EH (cell line): Measurements from ENCODE around the gene GINS2.
A peak's percentile ranks its signal among the peaks of the same experiment; 100 is the strongest.

Experiments used
- DNase-seq: peaks from one replicate; pipeline ENCODE4 v3.0.0-alpha.2; 2015; ENCODE audit warnings: low read depth

Gene GINS2

DNA sequence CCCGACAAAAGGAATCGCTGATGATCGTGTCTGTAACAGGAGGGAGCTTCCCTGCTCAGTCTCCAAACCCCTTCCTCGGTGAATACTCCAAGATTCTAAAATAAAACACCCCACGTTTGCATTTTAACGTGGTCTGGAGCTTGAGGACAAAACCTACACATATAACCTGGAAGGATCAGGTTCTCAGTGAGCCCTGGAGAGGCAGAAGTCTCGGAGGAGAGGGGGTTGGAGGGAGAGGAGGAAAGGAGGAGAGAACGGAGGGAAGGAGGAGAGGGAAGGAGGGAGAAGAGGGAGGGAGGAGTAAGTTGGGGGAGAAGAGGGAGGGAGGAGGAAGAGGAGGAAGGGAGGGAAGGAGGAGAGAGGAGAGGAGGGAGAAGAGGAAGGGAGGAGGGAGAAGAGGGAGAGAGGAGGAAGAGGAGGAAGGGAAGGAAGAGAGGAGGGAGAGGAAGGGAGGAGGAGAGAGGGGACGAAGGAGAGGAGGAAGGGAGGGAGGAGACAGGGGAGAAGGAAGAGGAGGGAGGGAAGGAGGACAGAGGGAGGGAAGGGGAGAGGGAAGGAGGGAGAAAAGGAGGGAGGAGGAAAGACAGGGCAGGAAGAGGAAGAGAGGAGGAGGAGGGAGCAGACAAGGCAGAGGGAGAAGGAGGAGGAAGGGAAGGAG is 27.4 kb upstream of the GINS2 start:
- DNase-seq = peak; percentile 19

DNA sequence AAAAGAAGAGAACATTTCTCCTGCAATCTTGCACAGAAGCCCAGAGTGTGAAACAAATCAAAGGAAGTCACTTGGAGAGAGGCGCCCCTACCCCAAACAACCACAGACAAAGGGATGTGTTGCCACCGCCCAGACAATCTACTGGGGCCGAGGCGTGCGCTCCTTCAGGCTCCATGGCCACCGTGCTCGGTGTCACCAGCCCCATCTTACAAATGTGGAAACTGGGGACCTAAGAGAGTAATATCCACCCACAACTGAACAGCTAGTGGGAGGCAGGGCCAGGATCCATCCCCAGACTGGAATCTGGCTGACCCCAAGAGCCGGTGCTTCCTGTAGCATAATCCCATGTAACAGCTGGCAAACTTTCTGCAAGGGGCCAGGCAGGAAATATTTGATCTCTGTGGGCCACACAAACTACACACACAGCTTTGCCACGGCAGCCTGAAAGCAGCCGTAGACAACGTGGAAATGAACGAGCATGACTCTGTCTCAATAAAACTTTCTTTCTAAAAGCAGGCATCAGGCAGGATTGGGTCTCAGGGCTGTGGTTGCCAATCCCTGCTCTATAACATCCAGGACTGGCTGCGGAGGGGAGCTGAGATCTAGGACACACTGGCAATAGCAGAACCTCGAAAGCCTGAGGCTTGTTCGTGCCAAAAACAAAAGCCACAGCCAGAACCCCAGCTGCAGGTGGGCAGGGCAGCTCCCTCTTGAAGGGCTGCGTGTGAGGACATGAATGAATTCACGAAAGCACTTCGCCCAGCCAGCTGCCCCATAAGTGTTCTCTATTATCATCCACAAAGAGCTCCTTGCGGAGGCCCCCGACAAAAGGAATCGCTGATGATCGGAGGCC is 26.6 kb upstream of the GINS2 start:
- DNase-seq = no peak

DNA sequence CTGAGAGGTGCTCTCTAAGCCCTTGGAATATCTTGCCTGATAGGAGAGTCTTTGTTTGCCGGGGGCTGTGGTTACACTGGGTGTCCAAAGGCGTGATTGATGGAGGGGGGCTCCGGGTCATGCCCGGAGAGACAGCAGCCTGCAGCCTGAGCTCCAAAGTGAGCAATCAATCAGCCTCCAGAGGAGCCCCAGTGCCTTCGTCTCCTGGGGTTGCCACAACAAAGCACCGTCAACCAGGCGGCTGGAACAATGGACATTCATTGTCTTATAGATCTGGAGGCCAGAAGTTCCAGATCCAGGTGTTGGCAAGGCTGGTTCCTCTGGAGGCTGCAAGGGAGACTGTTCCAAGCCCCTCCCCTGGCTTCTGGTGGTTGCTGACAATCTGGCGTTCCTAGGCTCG is 24.0 kb upstream of the GINS2 start:
- DNase-seq = no peak

DNA sequence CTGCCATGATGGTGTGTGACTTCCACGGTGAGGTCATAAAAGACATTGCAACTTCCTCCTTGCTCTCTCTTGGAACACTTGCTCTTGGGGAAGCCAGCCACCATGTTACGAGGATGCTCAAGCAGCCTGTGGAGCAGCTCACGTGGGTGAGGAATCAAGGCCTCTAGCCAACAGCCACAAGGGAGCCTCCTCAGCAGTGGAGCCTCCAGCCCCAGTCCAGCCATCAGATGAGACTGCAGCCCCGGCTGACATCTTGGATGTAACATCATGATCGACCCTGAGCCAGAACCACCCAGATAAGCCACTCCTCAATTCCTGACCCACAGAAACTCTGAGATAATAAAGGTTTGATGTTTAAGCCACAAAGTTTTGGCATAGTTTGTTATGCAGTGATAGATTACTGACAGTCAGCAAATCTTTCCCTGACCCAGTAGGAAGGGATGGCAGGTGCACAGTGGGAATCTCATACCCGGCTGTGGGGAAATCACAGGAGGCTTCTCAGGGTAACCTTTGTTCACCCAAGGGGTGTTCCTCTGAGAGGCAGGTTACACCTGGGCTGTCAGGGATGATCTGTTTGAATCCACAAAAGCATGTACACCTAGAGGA is 23.3 kb upstream of the GINS2 start:
- DNase-seq = no peak

DNA sequence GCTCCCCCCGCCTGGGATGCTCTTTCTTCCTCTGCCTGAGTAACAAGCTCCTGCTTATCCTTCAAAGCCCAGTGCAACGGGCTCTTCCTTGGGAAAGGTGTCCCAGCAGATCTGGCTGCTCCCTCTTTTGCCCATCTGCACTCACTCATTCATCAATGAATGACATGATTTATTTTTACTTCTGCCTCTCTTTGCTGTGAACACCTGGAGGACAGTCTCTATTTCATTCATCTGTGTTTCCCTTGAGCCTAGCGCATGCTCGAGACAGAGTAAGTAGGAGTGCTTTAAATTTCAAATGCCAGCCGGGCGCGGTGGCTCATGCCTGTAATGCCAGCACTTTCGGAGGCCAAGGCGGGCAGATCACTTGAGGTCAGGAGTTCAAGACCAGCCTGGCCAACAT is 22.0 kb upstream of the GINS2 start:
- DNase-seq = no peak

DNA sequence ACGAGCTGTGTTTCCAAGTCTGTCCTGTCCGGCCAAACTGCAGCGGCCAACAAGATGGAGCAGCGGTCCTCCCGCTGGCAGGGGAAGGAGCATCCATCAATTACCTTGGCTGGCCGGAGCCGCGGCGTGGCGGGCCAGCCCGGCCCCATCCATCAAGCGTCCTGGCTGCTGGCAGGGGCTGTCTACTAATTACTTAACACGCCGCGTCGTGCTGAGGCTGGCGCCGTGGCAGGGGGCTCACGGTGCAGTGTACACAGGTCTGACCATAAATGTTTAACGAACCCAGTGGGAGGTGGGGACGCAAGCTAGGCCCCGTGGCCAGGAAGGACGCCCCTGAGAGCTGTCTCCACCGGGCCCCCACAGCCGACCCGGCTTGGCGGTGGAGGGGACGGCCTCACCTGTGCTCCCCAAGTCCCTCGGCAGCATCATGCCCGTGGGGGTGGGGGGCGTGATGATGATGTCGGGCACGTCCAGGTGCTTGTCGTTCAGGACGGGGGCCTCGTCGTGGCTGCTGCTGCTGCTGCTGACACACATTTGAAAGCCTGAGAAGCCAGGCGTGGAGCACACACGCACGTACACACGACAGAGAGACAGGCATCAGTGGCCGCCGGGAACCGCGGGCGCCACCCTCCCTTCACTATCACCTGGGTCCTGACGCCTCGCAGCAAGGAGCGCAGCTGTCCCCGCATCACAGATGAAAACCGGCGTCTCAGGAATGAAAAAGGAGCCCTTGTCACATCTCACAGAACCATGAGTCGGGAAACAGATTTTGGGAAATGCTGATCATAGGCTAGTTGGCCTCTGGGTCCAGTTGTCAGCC is 21.2 kb upstream of the GINS2 start:
- no peak for DNase-seq

DNA sequence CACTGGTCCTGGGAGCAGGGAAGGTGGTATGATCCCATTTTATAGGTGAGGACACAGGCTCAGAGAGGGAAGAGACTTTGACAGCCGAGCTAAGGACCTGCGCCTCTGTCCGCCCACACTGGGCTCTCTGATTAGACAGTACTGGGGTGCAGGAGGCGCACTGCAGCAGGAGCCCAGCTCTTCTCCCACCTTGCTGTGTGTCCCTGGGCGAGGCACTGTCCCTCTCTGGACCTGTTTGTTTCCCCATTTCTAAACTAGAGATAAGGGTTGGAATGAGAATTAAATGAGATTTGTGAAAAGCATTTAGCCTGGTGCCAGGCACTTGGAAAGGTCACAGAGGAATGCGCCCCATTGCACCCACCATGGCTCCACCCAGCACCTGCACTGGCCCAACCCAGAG is 19.6 kb upstream of the GINS2 start:
- no peak for DNase-seq

DNA sequence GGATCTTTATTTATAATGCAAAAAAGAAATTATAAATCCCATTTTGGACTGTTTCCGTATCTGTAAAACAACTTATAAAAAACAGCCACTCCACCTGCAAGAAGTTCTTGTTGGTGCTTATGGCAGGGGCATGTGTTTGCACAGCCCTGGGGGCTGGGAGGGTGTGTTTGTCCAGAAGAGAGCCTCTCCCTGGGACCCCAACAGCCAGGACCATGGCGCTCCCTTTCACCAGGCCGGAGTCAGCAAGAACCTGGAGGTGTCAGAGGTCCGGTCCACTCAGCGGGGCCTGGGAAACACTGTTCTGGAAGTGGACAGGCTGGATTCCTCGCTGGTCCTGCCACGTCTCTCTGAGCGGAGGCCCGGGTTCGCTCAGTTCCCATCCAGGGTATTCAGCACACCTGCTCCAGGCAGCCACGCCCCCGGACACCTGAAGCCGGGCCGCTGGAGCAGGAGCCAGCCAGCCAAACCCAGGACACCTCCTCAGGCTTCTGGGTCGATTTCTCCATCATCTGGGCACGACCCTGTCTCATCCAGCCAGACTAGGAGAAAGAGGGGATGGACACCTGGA is 18.9 kb upstream of the GINS2 start:
- DNase-seq = no peak

DNA sequence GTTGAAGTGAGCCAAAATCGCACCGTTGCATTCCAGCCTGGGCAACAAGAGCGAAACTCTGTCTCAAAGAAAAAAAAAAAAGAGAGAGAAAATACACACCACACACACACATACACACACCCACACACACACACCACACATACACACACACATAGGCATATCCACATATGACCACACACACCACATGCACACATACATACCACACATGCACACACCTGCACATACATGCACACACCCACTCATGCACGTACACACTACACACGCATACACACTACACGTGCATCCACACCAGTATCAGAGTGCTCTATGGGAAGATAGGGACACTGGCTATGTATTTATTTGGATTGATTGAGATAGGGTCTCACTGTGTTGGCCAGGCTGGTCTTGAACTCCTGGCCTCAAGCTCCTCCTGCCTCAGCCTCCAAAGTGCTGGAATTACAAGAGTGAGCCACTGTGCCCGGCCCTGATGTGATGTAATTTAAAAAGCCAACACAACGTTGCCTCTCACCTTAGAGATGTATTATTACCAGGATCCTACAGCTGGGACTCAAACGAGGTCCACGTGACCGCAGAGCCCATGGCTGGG is 17.8 kb upstream of the GINS2 start:
- no peak for DNase-seq

DNA sequence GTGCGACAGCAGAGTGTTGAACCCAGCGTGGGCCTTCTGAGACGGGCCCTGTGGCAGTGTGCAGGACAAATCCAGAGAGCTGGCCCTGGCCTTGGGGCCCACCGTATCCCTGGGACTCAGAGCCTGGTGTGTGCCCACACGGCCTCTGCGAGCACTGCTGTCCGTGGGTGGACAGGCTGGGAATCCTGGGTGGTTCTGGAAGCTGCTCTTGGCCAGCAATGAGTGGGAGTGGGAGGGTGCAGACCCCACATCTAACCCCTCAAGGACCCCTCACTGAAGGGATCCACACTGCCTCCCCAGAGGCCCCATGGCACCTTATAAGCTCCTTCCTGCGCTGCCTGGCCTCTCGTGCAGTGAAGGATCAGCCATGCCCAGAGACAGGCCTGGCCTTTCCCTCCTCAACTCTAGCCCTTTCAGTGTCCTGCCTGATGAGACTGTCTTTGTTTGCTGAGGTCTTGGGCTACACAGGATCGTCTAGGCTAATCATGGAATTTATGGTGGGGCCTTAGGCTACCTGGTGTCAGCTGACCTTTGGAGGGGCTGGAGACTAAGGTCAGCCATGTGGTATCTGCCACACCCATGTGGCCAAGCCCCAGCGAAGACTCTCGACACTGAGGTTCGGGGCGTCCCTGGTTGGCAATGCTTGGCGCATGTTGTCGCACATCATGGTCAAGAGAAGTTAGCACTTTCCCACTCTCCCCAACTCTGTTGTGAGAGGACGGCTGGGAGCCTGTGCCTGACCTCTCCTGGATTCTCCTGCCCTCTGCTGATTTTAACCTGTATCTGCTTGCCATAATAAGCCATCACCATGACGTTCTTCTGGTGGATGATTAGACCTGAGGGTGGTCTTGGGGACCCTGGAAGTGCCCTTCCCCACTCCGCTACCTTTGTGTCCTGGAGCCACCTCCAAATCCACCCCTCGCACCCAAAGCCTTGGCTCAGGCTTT is 16.4 kb upstream of the GINS2 start:
- DNase-seq = no peak

DNA sequence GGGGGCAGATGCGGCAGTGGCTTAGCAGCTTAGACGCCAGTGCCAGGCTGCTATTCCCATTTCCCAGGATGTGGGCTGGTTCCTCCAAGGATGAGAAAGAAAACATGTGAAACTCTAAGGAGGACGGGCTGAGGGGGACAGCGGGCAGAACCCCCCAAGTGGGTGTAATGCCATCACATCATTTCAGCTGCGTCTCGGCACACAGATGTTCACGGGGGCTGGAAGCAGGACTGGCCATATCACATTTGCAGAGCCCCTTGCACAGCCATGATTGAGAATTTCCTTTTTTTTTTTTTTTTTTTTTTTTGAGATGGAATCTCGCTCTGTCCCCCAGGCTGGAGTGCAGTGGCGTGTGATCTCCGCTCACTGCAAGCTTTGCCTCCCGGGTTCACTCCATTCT is 15.3 kb upstream of the GINS2 start:
- no peak for DNase-seq

DNA sequence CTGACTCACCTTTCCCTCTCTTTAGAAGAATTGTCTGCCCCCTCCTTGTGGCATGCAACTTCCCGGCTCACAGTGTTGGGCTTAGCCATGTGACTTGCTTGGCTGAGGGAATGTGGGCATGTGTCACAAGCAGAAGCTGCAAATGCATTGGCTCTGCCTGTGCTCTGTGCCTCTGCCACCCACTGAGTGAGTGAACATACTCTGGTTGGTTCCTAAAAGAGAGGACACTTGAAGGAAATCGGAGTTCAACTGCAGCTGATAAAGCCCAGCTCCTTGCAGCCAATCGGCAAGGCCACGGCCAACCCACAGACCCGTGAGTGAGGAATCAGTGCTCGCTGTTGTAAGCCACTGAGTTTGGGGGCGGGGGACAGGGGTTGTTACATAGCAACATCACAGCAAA is 10.9 kb upstream of the GINS2 start:
- peak; percentile 65 for DNase-seq

DNA sequence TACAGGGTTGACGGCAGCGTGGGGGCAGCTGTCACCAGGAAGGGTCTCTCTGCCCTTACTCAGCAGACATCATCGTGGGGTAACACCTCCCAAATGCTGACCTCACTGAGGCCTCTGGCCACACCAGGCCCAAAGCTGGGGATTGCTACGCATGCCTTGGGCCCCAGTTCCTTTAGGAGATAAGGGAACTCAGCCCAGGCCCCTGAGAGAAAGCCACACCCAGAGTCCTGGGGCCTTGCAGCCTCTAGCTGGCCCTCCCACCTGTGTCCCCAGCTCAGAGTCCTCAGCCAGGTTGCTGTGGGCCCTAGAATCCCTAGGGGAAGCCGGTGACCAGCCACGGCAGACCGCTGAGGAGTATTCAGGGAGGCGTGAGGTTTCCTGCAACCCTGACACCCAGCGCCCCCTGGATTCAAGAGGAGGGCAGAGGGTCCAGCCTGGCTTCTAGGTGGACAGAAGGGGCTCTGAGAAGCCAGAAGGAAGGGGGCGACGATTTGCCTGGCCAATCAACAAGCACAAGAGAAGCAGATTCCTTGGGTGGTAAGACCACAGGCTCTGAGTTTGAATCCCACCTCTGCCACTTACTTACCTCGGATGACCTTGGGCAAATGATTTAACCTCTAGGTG is 10.3 kb upstream of the GINS2 start:
- no peak for DNase-seq

DNA sequence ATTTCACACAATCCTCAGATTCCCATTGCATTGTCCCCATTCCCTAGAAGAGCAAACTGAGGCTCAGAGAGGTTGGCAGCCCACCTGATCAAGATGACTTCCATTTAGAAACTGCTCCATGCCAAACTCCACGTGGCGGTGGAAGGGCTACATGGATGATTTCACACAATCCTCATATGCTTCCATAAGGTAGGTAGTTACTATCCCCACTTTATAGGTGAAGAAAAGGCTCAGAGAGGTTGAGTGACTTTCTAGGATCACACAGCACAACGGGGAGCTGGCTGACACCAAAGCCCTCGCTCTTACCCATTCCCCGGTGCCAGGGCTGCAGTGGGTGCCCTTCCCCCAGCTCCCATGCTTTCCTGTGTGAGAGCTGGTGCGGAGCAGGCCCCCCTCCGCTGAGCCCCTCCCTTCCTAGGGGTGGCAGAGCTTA is 9.7 kb upstream of the GINS2 start:
- no peak for DNase-seq

DNA sequence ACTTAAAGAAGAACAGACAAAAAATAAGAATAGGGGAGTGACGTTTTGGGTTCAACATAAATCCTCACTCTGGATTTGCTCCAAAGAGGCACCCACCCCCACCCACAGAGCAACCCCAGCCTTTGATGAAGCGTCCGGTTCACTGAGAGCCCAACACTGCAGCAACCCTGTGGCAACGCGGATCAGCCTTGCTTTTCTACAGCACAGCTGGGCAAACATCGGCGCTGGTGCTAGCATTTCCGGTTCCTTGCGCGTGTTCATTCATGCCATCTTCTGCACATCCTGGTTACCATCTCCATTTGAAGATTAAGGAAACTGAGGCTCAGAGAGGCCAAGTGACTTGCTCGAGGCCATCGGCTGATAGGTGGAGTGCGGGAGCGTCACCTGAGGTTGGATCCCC is 8.7 kb upstream of the GINS2 start:
- no peak for DNase-seq

DNA sequence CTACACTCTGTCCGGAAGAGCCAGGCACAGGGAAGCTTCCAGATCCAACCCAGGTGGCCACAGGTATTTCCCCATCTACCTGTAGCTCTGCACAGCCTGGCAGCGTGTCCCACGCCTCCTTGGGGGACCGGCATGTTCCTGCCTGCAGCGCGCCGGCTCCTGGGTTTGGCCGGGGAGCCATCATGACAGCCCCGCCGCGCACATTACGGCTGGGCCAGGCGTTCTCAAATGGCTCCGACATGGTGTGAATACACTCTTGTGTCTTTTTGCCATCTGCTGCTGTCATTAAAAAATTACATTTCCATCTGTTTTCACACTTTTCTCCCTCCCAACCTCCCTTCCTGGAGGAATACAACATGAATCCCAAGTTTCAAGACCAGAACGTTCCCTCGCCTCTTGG is 8.0 kb upstream of the GINS2 start:
- no peak for DNase-seq

DNA sequence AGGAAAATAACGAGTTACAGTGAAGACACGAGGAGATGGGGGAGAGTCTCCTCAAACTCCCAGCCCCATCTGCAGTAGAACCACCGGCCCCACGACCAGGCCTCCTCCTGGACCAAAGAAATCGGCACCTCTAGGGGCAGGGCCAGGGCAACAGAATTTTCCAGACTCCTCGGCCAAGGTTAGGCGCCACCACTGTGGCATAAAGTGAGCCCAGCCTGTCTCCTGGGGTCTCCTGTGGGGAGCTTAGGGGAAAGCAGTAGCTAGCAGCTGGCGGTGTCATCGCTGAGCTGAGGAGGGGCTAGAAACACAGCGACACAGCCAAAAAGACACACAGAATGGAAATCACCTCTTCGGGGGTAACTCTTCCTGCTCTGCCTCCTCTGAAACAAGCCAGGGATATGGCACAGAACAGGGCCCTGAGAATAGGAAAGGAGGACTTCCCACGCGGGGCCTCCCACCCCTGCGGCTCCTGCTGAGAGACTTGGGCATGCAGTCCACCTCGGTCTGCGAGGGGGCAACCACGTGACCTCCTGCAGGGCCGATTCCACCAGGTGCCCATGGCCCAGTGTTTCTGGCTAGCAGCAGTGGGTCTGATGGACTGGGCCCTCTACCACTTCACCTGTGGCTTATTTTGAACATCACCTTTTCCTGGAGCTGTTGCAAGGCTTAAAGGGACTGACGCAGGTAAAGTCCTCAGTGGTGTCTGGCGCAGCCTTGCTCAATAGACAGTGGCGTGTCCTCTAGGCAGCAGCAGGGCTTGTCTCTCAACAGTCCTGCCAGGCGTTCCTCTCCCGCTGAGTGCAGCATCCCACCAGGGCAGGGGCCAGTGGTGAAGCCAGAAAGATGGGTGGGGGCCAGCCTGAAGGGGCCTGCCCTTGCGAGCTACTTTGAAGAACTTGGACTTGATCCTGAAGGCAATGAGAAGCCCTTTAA is 6.7 kb upstream of the GINS2 start:
- DNase-seq = no peak

DNA sequence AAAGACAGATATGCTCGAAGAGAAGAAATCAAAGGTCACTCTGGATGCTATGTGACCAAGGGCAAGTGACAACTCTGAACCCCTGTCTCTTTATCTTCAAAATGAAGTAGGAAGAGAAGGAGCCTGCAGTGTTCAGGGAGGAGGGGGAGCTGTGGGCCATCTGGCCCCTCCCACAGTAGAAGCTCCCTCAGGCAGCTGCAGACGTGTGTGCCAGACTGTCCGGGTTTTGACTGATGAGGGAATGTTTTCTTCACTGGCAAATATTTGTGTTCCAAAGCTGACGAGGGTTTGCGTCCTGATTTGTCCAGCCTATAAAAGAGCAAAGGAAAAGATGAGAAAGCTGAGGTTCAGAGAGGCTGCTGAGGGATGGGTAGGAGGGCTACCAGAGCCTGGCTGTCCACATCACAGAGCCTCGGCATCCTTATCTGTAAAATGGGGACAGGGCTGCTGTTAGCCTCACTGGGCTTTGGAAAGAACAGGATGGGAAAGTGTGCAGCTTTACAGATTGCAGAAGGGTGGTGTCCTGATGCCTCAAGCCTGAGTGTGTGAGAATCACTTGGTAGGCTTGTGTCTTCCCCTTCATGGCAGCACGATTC is 1.8 kb upstream of the GINS2 start:
- DNase-seq = peak; percentile 24

DNA sequence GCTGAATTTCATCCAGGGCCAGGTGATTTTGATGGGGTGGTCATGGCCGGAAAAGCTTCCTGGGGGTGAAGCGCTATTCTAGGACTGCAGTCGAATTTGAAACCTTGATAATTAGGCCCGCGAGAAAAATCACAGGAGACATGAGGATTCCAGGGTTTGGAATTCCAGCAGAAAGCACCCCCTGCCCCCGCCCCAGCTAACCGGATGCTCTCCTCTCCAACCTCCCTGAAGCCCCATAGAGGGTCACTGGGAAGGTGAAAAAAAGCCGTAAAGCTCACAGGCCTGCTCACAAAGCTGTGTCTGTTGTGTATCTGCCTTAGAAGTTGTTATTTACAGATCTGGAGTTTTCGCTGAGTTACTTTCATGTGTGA is 1.2 kb upstream of the GINS2 start:
- DNase-seq = no peak
